Measurements from ENCODE around the gene PCNX2.

GRCh38 chr1:233340031-233340555 lies 44.6 kb upstream of the PCNX2 start:
- no peak for TF ChIP-seq POLR2A (IDR thresholded peaks at IDR 0.05)
- TF ChIP-seq CTCF (IDR thresholded peaks at IDR 0.05) = no peak
